H1 (cell line): Measurements from ENCODE around the gene STYXL1. TPM values are rescaled to one million over a fixed set of nuclear protein-coding genes. Genes with fewer than 3 reads are reported as not detected.
A peak's percentile ranks its signal among the peaks of the same experiment; 100 is the strongest.

ENCODE experiments used
- CTCF ChIA-PET: fragments of 300-600 bp; sonication (Branson Sonifier 250); formaldehyde crosslinking; loops from one replicate; lab custom pipeline; 2021; ENCODE audit not compliant: partially characterized antibody; lab: Charles Lee
- POLR2A ChIA-PET: fragments of 300-600 bp; sonication (Branson Sonifier 250); formaldehyde crosslinking; loops from one replicate; lab custom pipeline; 2021; ENCODE audit warnings: inconsistent platforms; ENCODE audit not compliant: partially characterized antibody; lab: Charles Lee
- DNase-seq, 2 experiments: peaks; one replicate each; pipeline versions ENCODE4 v3.0.0 to v3.0.0-alpha.2; 2010 to 2022; ENCODE audit warnings: low spot score in 2 of 2, low read depth in 1 of 2, mixed read lengths in 1 of 2
- FAIRE-seq: peaks from 2 replicates; lab custom pipeline; 2011; peaks lifted over from hg19 to GRCh38; lab: Jason Lieb, UNC
- H2AFZ ChIP-seq: 2 replicates; pipeline ENCODE4 v1.8.1; 2012; ENCODE audit warnings: low read length, inconsistent platforms
- H2AK5ac ChIP-seq: 2 replicates; pipeline ENCODE4 v1.6.1; 2013; ENCODE audit warnings: low read depth, low read length
- H2BK120ac ChIP-seq: replicated peaks from 2 replicates; pipeline ENCODE3; 2013; ENCODE audit warnings: low read depth, low read length, inconsistent platforms
- H2BK12ac ChIP-seq: 2 replicates; pipeline ENCODE4 v1.6.1; 2013; ENCODE audit warnings: low read depth, low read length
- H2BK15ac ChIP-seq: 2 replicates; pipeline ENCODE4 v1.6.1; 2013; ENCODE audit warnings: low read length
- H2BK20ac ChIP-seq: 2 replicates; pipeline ENCODE4 v1.6.1; 2013; ENCODE audit warnings: low read length
- H2BK5ac ChIP-seq: 2 replicates; pipeline ENCODE4 v1.6.1; 2013; ENCODE audit warnings: low read depth, low read length
- H3K14ac ChIP-seq: 2 replicates; pipeline ENCODE4 v1.6.1; 2013; ENCODE audit warnings: inconsistent platforms; ENCODE audit not compliant: insufficient read length
- H3K18ac ChIP-seq: 2 replicates; pipeline ENCODE4 v1.6.1; 2013; ENCODE audit warnings: low read length; ENCODE audit errors: extremely low read depth
- H3K23ac ChIP-seq: 2 replicates; pipeline ENCODE4 v1.6.1; 2013; ENCODE audit warnings: inconsistent platforms; ENCODE audit not compliant: insufficient read length
- H3K23me2 ChIP-seq: 2 replicates; pipeline ENCODE4 v1.6.1; 2013; ENCODE audit warnings: low read depth, low read length
- H3K27ac ChIP-seq: 2 replicates; pipeline ENCODE4 v1.6.1; 2011; ENCODE audit warnings: low read depth, low read length, inconsistent platforms
- H3K27me3 ChIP-seq, 4 experiments: replicated peaks in 1 of 4; 1 replicate in 1 of 4; 2 replicates in 3 of 4; pipeline versions ENCODE4 v1.6.1 to v1.8.1; 2011 to 2013; ENCODE audit warnings: low read length in 3 of 4, mild to moderate bottlenecking in 3 of 4, inconsistent platforms in 2 of 4, mixed read lengths in 2 of 4, moderate library complexity in 1 of 4; ENCODE audit not compliant: control insufficient read depth in 3 of 4, insufficient read depth in 3 of 4; ENCODE audit errors: extremely low read depth in 1 of 4
- H3K36me3 ChIP-seq, 4 experiments: 2 replicates each; pipeline versions ENCODE4 v1.6.1 to v1.8.1; 2011 to 2013; ENCODE audit warnings: mild to moderate bottlenecking in 4 of 4, low read length in 3 of 4, moderate library complexity in 2 of 4, control low read depth in 1 of 4, inconsistent platforms in 1 of 4; ENCODE audit not compliant: insufficient read depth in 4 of 4, control insufficient read depth in 2 of 4
- H3K4ac ChIP-seq: replicated peaks from 2 replicates; pipeline ENCODE3; 2013; ENCODE audit warnings: low read length, low read depth, mixed read lengths, inconsistent platforms; ENCODE audit not compliant: insufficient read length
- H3K4me1 ChIP-seq, 4 experiments: replicated peaks in 1 of 4; 1 replicate in 1 of 4; 2 replicates in 3 of 4; pipeline versions ENCODE4 v1.6.1 to v1.8.1; 2011 to 2013; ENCODE audit warnings: low read length in 3 of 4, inconsistent platforms in 2 of 4, mixed read lengths in 1 of 4; ENCODE audit not compliant: insufficient read depth in 4 of 4, control insufficient read depth in 3 of 4
- H3K4me2 ChIP-seq, 2 experiments: 2 replicates each; pipeline versions ENCODE4 v1.6.1 to v1.8.1; 2011 to 2013; ENCODE audit warnings: low read depth in 2 of 2, low read length in 2 of 2, control low read depth in 1 of 2, inconsistent platforms in 1 of 2, mild to moderate bottlenecking in 1 of 2; ENCODE audit not compliant: insufficient read depth in 1 of 2
- H3K4me3 ChIP-seq, 4 experiments: fragments of 200-600, 300-600 bp in 1 of 4; sonication (generic), shearing (Covaris generic), sonication (Bioruptor Twin) in 1 of 4; 2 replicates each; pipeline versions ENCODE4 v1.5.1 to v1.8.1; 2011 to 2016; ENCODE audit warnings: low read length in 4 of 4, low read depth in 3 of 4, control low read depth in 2 of 4, inconsistent platforms in 2 of 4, mild to moderate bottlenecking in 2 of 4, mixed read lengths in 1 of 4, moderate library complexity in 1 of 4; ENCODE audit not compliant: insufficient read depth in 2 of 4; ENCODE audit errors: extremely low read depth in 1 of 4
- H3K56ac ChIP-seq: replicated peaks from 2 replicates; pipeline ENCODE3; 2013; ENCODE audit warnings: low read depth, mild to moderate bottlenecking, mixed read lengths, low read length, inconsistent platforms; ENCODE audit not compliant: insufficient read length
- H3K79me1 ChIP-seq: 2 replicates; pipeline ENCODE4 v1.6.1; 2013; ENCODE audit warnings: low read depth, low read length, control low read depth
- H3K79me2 ChIP-seq, 2 experiments: 2 replicates each; pipeline versions ENCODE4 v1.6.1 to v1.8.1; 2012 to 2013; ENCODE audit warnings: low read length in 2 of 2, mild to moderate bottlenecking in 2 of 2, inconsistent platforms in 1 of 2; ENCODE audit not compliant: insufficient read depth in 2 of 2, control insufficient read depth in 1 of 2
- H3K9ac ChIP-seq, 4 experiments: replicated peaks in 1 of 4; 1 replicate in 1 of 4; 2 replicates in 3 of 4; pipeline versions ENCODE4 v1.6.1 to v1.8.1; 2011 to 2013; ENCODE audit warnings: low read depth in 3 of 4, low read length in 3 of 4, control low read depth in 2 of 4, mild to moderate bottlenecking in 2 of 4, moderate library complexity in 2 of 4, inconsistent platforms in 1 of 4; ENCODE audit errors: extremely low read depth in 1 of 4
- H3K9me3 ChIP-seq, 2 experiments: 2 replicates each; pipeline versions ENCODE4 v1.6.1 to v1.8.1; 2012 to 2013; ENCODE audit warnings: mild to moderate bottlenecking in 2 of 2, moderate library complexity in 2 of 2, control low read depth in 1 of 2, inconsistent platforms in 1 of 2, low read depth in 1 of 2, low read length in 1 of 2, mixed read lengths in 1 of 2; ENCODE audit not compliant: insufficient read depth in 2 of 2
- H4K20me1 ChIP-seq, 2 experiments: replicated peaks in 1 of 2; 2 replicates each; pipeline versions ENCODE3 to v1.8.1; 2011 to 2013; ENCODE audit warnings: inconsistent platforms in 2 of 2, low read length in 2 of 2, mild to moderate bottlenecking in 1 of 2; ENCODE audit not compliant: insufficient read depth in 2 of 2, control insufficient read depth in 1 of 2
- H4K5ac ChIP-seq: 2 replicates; pipeline ENCODE4 v1.6.1; 2013; ENCODE audit warnings: low read length, low read depth, mixed read lengths, inconsistent platforms; ENCODE audit not compliant: insufficient read length
- H4K8ac ChIP-seq: 2 replicates; pipeline ENCODE4 v1.8.0; 2013; ENCODE audit warnings: mild to moderate bottlenecking, moderate library complexity, low read length, inconsistent platforms; ENCODE audit not compliant: insufficient read depth; ENCODE audit errors: extremely low read depth
- H4K91ac ChIP-seq: replicated peaks from 2 replicates; pipeline ENCODE3; 2013; ENCODE audit warnings: low read length, mixed read lengths, inconsistent platforms; ENCODE audit not compliant: insufficient read length
- ATF3 ChIP-seq: IDR thresholded peaks from 2 replicates; pipeline ENCODE4 v1.6.1; 2011; ENCODE audit warnings: low read depth, mild to moderate bottlenecking, low read length; ENCODE audit not compliant: insufficient read depth
- BACH1 ChIP-seq: IDR thresholded peaks from 2 replicates; pipeline ENCODE4 v1.6.1; 2012; ENCODE audit warnings: low read length, improper control_type of control experiment
- BCL11A ChIP-seq, 2 experiments: IDR thresholded peaks; one replicate each; pipeline ENCODE4 v1.6.1; 2011; ENCODE audit warnings: low read depth in 2 of 2, low read length in 2 of 2, mild to moderate bottlenecking in 2 of 2
- CREB1 ChIP-seq: IDR thresholded peaks from 2 replicates; pipeline ENCODE4 v1.6.1; 2012; ENCODE audit warnings: inconsistent platforms
- EGR1 ChIP-seq: IDR thresholded peaks from 2 replicates; pipeline ENCODE4 v1.6.1; 2011; ENCODE audit warnings: low read depth, low read length, borderline replicate concordance
- EP300 ChIP-seq, 2 experiments: IDR thresholded peaks; 1 replicate in 1 of 2; 2 replicates in 1 of 2; pipeline ENCODE4 v1.6.1; 2011 to 2012; ENCODE audit warnings: low read depth in 2 of 2, low read length in 2 of 2, mild to moderate bottlenecking in 2 of 2, borderline replicate concordance in 1 of 2, inconsistent platforms in 1 of 2, moderate library complexity in 1 of 2
- HDAC2 ChIP-seq, 2 experiments: fragments of 300-600 bp in 1 of 2; sonication (generic) in 1 of 2; IDR thresholded peaks; 2 replicates each; pipeline ENCODE4 v1.6.1; 2011 to 2012; ENCODE audit warnings: low read depth in 2 of 2, low read length in 2 of 2, mild to moderate bottlenecking in 2 of 2, moderate library complexity in 2 of 2, borderline replicate concordance in 1 of 2, inconsistent platforms in 1 of 2
- NANOG ChIP-seq: IDR thresholded peaks from 2 replicates; pipeline ENCODE4 v1.6.1; 2011; ENCODE audit warnings: low read length, low read depth, mild to moderate bottlenecking, inconsistent platforms; ENCODE audit not compliant: insufficient read depth, poor library complexity, severe bottlenecking
- POU5F1 ChIP-seq: IDR thresholded peaks from 2 replicates; pipeline ENCODE4 v1.6.1; 2011; ENCODE audit warnings: low read depth, mild to moderate bottlenecking, low read length, moderate library complexity
- RFX5 ChIP-seq: IDR thresholded peaks from 2 replicates; pipeline ENCODE4 v1.6.1; 2011; ENCODE audit warnings: low read depth, low read length, improper control_type of control experiment, borderline replicate concordance
- SUZ12 ChIP-seq: fragments of 200-600 bp; sonication (generic); IDR thresholded peaks from 2 replicates; pipeline ENCODE4 v1.6.1; 2012; ENCODE audit warnings: mild to moderate bottlenecking, inconsistent platforms, low read length, moderate library complexity, mixed read lengths
- TAF1 ChIP-seq: IDR thresholded peaks from 2 replicates; pipeline ENCODE4 v1.6.1; 2011; ENCODE audit warnings: mild to moderate bottlenecking, low read depth, low read length
- WGBS, 2 experiments: shearing (Covaris generic) in 1 of 2; methylation state at CpG; one replicate each; pipeline versions ENCODE4 v1.1.6 to v1.1.7; 2013 to 2015; ENCODE audit warnings: low lambda C conversion rate in 2 of 2, mixed read lengths in 2 of 2, inconsistent platforms in 1 of 2, low coverage in 1 of 2, missing lambda C conversion rate in 1 of 2; ENCODE audit not compliant: insufficient replicate concordance in 2 of 2, insufficient coverage in 1 of 2, insufficient read length in 1 of 2; ENCODE audit errors: extremely low coverage in 1 of 2, missing lambda C conversion rate in 1 of 2; 5-methylcytosine and 5-hydroxymethylcytosine counted together
- polyA plus RNA-seq, 7 experiments: library from polyadenylated mRNA; depleted of rRNA in 3 of 7; stranded (reverse) in 5 of 7; unstranded in 2 of 7; fragments of >200 nt in 5 of 7; fragments of 200-250 nt in 2 of 7; gene quantifications; 1 replicate in 5 of 7; 2 replicates in 1 of 7; 4 replicates in 1 of 7; pipeline versions ENCODE4 v1.2.1 to v1.2.3, GENCODE V29; 2011 to 2013; ENCODE audit warnings: missing spikeins in 2 of 7, mixed read lengths in 2 of 7
- total RNA-seq: library from RNA; stranded (reverse); fragmentation: NEBNext Ultra II Directional; extraction: Animal tissue kit (Norgen Biotek cat#: 25700); gene quantifications from 2 replicates; pipeline ENCODE4 v1.2.1, GENCODE V29; 2021

Gene STYXL1
- total and polyA plus RNA-seq, 2 of the 8 experiments (the other 6 are each of a cell fraction or from before 2014, with no cell fraction given), result 32.3 to 53.9 TPM

- FAIRE-seq, result no peak
- Histone ChIP-seq H3K27ac (no peak overlapping the region), H4K8ac (no peak overlapping the region), H2BK15ac (0 out of 2 replicates have a peak overlapping the region, but pooled peaks have one; percentile 75), H3K79me1 (0 out of 2 replicates have a peak, but pooled peaks cover 2% of the 10 kb centered on the region), H3K4me1 (peaks cover 0 to 31% (median 21%) of the 10 kb centered on the region in 4 experiments; a peak in 6 of 7 replicates), H2BK120ac (no peak overlapping the region), H3K4me2 (no peak overlapping the region), H3K4me3 (no peak overlapping the region; a peak in 1 of 8 replicates), H4K5ac (no peak overlapping the region), H3K9me3 (no peaks in the 10 kb centered on the region), H3K14ac (no peak overlapping the region), H2BK12ac (peak overlapping the region; percentile 39; the same call in 1 of the 2 replicates), H3K79me2 (no peaks in the 10 kb centered on the region), H3K23me2 (peaks cover 13% of the 10 kb centered on the region; the same call in 1 of the 2 replicates), H4K20me1 (no peaks in the 10 kb centered on the region), H2BK20ac (no peak overlapping the region), H2AK5ac (no peak overlapping the region), H3K27me3 (no peaks in the 10 kb centered on the region), H4K91ac (no peak overlapping the region), H3K9ac (no peak overlapping the region), H3K4ac (no peak overlapping the region), H2AFZ (no peak overlapping the region), H3K56ac (no peak overlapping the region), H3K36me3 (peaks cover 0 to 9% (median 6%) of the 10 kb centered on the region in 4 experiments; a peak in 4 of 8 replicates), H3K18ac (no peak overlapping the region), H3K23ac (no peak overlapping the region), H2BK5ac (no peak overlapping the region; the same call in 1 of the 2 replicates)
- ChIA-PET CTCF (interaction anchor here (0.6 to 6.3 kb wide), 5 partner anchors 10 to 348 kb away, joined by 3 to 41 read pairs (median 4); no protein-coding TSS in a partner anchor), POLR2A (interaction anchor here (1.0 to 2.9 kb wide), 6 partner anchors 10 to 353 kb away, joined by 3 to 7 read pairs (median 3); partner anchors contain the start of genes MDH2, POR and STYXL1)
- 87% methylated on average over 9 of the region's 9 CpGs; no CpG with 5 or more reads in 1 of the 2 experiments for WGBS, 2 experiments
- no peak for DNase-seq
- no peak for TF ChIP-seq CREB1
- TF ChIP-seq BCL11A (IDR thresholded peaks at IDR 0.05; ENCODE audit: low read depth in 2 of 2, low read length in 2 of 2), result no peak
- no peak for TF ChIP-seq EGR1
- TF ChIP-seq NANOG, result no peak
- no peak for TF ChIP-seq TAF1
- TF ChIP-seq BACH1, result no peak
- TF ChIP-seq RFX5, result no peak
- TF ChIP-seq POU5F1, result no peak
- no peak for TF ChIP-seq SUZ12
- TF ChIP-seq EP300 (IDR thresholded peaks at IDR 0.05; ENCODE audit: borderline replicate concordance in 1 of 2, low read depth in 2 of 2, low read length in 2 of 2), result no peak
- no peak for TF ChIP-seq ATF3
- TF ChIP-seq HDAC2 (IDR thresholded peaks at IDR 0.05; ENCODE audit: borderline replicate concordance in 1 of 2, low read depth in 2 of 2, low read length in 2 of 2), result no peak
Observed at GRCh38 chr7:75991531-75992082, 56.2 kb downstream of the STYXL1 start.
